B cell (primary cell): Measurements from ENCODE around the gene ZRSR2. TPM values are rescaled to one million over a fixed set of nuclear protein-coding genes. Genes with fewer than 3 reads are reported as not detected.

Experiments
- ATAC-seq: fragments of 200-7000 bp; cut with Tn5 transposase; one replicate; pipeline ENCODE4 v1.10.0; 2021; ENCODE audit warnings: low read depth, mild to moderate bottlenecking, moderate number of reproducible peaks, moderate library complexity
- CTCF ChIA-PET: fragments of 350-600 bp; sonication (Branson Sonifier 250); formaldehyde crosslinking; loops from one replicate; lab custom pipeline; 2021; ENCODE audit warnings: antibody characterized with exemption, inconsistent platforms; lab: Charles Lee
- POLR2A ChIA-PET: fragments of 350-600 bp; sonication (Branson Sonifier 250); formaldehyde crosslinking; loops from one replicate; lab custom pipeline; 2021; ENCODE audit warnings: antibody characterized with exemption; lab: Charles Lee
- DNase-seq: peaks from one replicate; pipeline ENCODE4 v3.0.0; 2013
- H2AFZ ChIP-seq: 2 replicates; pipeline ENCODE4 v1.6.1; 2012; ENCODE audit warnings: mild to moderate bottlenecking, low read depth, low read length; ENCODE audit not compliant: insufficient read depth, poor library complexity, severe bottlenecking
- H3K27ac ChIP-seq, 2 donors: 1 replicate in 1 of 2; 2 replicates in 1 of 2; pipeline ENCODE4 v1.5.1; 2012 to 2013; ENCODE audit warnings: low read length in 2 of 2, mild to moderate bottlenecking in 2 of 2, moderate library complexity in 1 of 2
- H3K27me3 ChIP-seq, 4 experiments: fragments of 200-600 bp in 1 of 4; sonication (generic) in 1 of 4; replicated peaks in 1 of 4; 1 replicate in 2 of 4; 2 replicates in 2 of 4; pipeline versions ENCODE4 v1.6.1 to v1.7.0; 2013 to 2016; ENCODE audit warnings: low read length in 3 of 4, mild to moderate bottlenecking in 2 of 4, mixed read lengths in 1 of 4, moderate library complexity in 1 of 4; ENCODE audit not compliant: insufficient read depth in 4 of 4, control insufficient read depth in 3 of 4; ENCODE audit errors: control extremely low read depth in 1 of 4
- H3K36me3 ChIP-seq, 2 experiments: replicated peaks in 1 of 2; 1 replicate in 1 of 2; 2 replicates in 1 of 2; pipeline versions ENCODE4 v1.6.1 to v1.7.1; 2013; ENCODE audit warnings: low read length in 1 of 2; ENCODE audit not compliant: insufficient read depth in 2 of 2, control insufficient read depth in 1 of 2; ENCODE audit errors: control extremely low read depth in 1 of 2, extremely low read depth in 1 of 2
- H3K4me1 ChIP-seq, 2 donors: fragments of 200-600 bp in 1 of 2; sonication (generic) in 1 of 2; 1 replicate in 1 of 2; 2 replicates in 1 of 2; pipeline versions ENCODE4 v1.5.1 to v1.6.1; 2013 to 2017; ENCODE audit warnings: low read length in 2 of 2; ENCODE audit not compliant: control insufficient read depth in 2 of 2, insufficient read depth in 2 of 2
- H3K4me2 ChIP-seq: replicated peaks from 2 replicates; pipeline ENCODE3; 2012; ENCODE audit warnings: mild to moderate bottlenecking, low read depth, low read length; ENCODE audit not compliant: poor library complexity, severe bottlenecking
- H3K4me3 ChIP-seq, 5 experiments: fragments of 200-600 bp in 1 of 5; sonication (generic) in 1 of 5; 1 replicate in 3 of 5; 2 replicates in 2 of 5; pipeline versions ENCODE4 v1.5.1 to v1.7.0; 2011 to 2016; ENCODE audit warnings: low read length in 4 of 5, mild to moderate bottlenecking in 4 of 5, low read depth in 2 of 5, control low read depth in 1 of 5, moderate library complexity in 1 of 5; ENCODE audit not compliant: insufficient read depth in 1 of 5; ENCODE audit errors: control extremely low read depth in 1 of 5, extremely low read depth in 1 of 5
- H3K79me2 ChIP-seq: fragments of 200-600 bp; sonication (generic); one replicate; pipeline ENCODE4 v1.6.0; 2016; ENCODE audit warnings: low read length; ENCODE audit not compliant: control insufficient read depth, insufficient read depth
- H3K9ac ChIP-seq: fragments of 200-600 bp; sonication (generic); 2 replicates; pipeline ENCODE4 v1.6.1; 2017; ENCODE audit warnings: mild to moderate bottlenecking, low read length, moderate library complexity
- H3K9me3 ChIP-seq, 3 donors: one replicate each; pipeline versions ENCODE4 v1.6.1 to v1.7.1; 2013; ENCODE audit warnings: low read length in 2 of 3; ENCODE audit not compliant: control insufficient read depth in 2 of 3, insufficient read depth in 1 of 3; ENCODE audit errors: control extremely low read depth in 1 of 3
- H4K20me1 ChIP-seq: 2 replicates; pipeline ENCODE4 v1.6.0; 2012; ENCODE audit warnings: mild to moderate bottlenecking, low read length; ENCODE audit not compliant: insufficient read depth, control insufficient read depth, poor library complexity, severe bottlenecking
- H3K27ac Mint-ChIP-seq: one replicate; pipeline ENCODE4 v1.8.0; 2021; ENCODE audit warnings: mixed read lengths
- H3K27me3 Mint-ChIP-seq: one replicate; pipeline ENCODE4 v1.8.0; 2021; ENCODE audit warnings: mixed read lengths
- H3K4me1 Mint-ChIP-seq: one replicate; pipeline ENCODE4 v1.8.0; 2021; ENCODE audit warnings: mixed read lengths
- H3K4me3 Mint-ChIP-seq: one replicate; pipeline ENCODE4 v1.8.0; 2021; ENCODE audit warnings: mixed read lengths
- H3K9me3 Mint-ChIP-seq: one replicate; pipeline ENCODE4 v1.8.0; 2022; ENCODE audit warnings: mixed read lengths; ENCODE audit not compliant: insufficient read depth
- CTCF ChIP-seq: fragments of 200-600 bp; IDR thresholded peaks from one replicate; pipeline ENCODE4 v1.8.0; 2022; ENCODE audit warnings: antibody characterized with exemption, mild to moderate bottlenecking
- EZH2 ChIP-seq: IDR thresholded peaks from 2 replicates; pipeline ENCODE4 v1.6.1; 2012; ENCODE audit warnings: borderline replicate concordance, low read depth, mild to moderate bottlenecking, moderate library complexity, low read length; ENCODE audit not compliant: insufficient read depth, poor library complexity, severe bottlenecking
- whole genome bisulfite sequencing: methylation state at CpG from one replicate; pipeline ENCODE4 v1.1.5; 2013; ENCODE audit warnings: missing lambda C conversion rate; ENCODE audit not compliant: insufficient coverage; 5-methylcytosine and 5-hydroxymethylcytosine counted together
- intact Hi-C: fragments of 100-400 bp; cut with micrococcal nuclease; formaldehyde crosslinking; loops from one replicate; pipeline ENCODE4 v1.10.0; 2022
- polyA plus RNA-seq: library from polyadenylated mRNA; depleted of rRNA; stranded (reverse); fragments of >200 nt; gene quantifications from 2 replicates; pipeline ENCODE4 v1.2.3, GENCODE V29; 2012
- total RNA-seq, 2 donors: library from RNA; stranded (reverse); fragments of 120-200 nt in 1 of 2; gene quantifications; 1 replicate in 1 of 2; 2 replicates in 1 of 2; pipeline versions ENCODE4 v1.2.3 to v1.2.4, GENCODE V29; 2013 to 2022

Gene ZRSR2
- total and polyA plus RNA-seq, 2 donors (not counting 1 experiment from before 2014, with no cell fraction given), result 27.8 to 28.6 TPM

- Histone ChIP-seq H3K36me3 (peaks cover 1 to 47% of the 10 kb centered on the region in 2 experiments), H3K27ac (peak overlapping the region in 1 of 2 donors; percentile 2), H3K9ac (no peak overlapping the region), H3K27me3 (no peaks in the 10 kb centered on the region), H3K79me2 (no peaks in the 10 kb centered on the region), H3K4me2 (no peak overlapping the region), H4K20me1 (no peaks in the 10 kb centered on the region), H2AFZ (no peak overlapping the region), H3K9me3 (no peaks in the 10 kb centered on the region), H3K4me1 (no peaks in the 10 kb centered on the region), H3K4me3 (no peak overlapping the region)
- no peaks in the 10 kb centered on the region for H3K9me3 Mint-ChIP-seq
- 100% methylated on average over 4 of the region's 14 CpGs for WGBS
- CTCF ChIA-PET, result no interaction called here
- no peaks in the 10 kb centered on the region for H3K4me1 Mint-ChIP-seq
- intact Hi-C loops, result no loop called here
- DNase-seq (no peak), ATAC-seq (no peak)
- H3K27ac Mint-ChIP-seq, result no peak overlapping the region
- no peaks in the 10 kb centered on the region for H3K27me3 Mint-ChIP-seq
- POLR2A ChIA-PET, result no interaction called here
- no peak overlapping the region for H3K4me3 Mint-ChIP-seq
- TF ChIP-seq EZH2 (no peak), CTCF (no peak)
Observed at GRCh38 chrX:15820106-15821073, 30.1 kb downstream of the ZRSR2 start.

- peaks cover 1 to 31% of the 10 kb centered on the region in 2 experiments for H3K36me3 ChIP-seq
- ATAC-seq (no peak), DNase-seq (no peak)
- ChIA-PET POLR2A (interaction anchor here (0.6 kb wide), 1 partner anchor 890 kb away, joined by 5 read pairs; the partner anchor contains the start of gene CTPS2), CTCF (no interaction called here)
- TF ChIP-seq CTCF (no peak), EZH2 (no peak)
- Mint-ChIP-seq H3K4me3 (no peak overlapping the region), H3K27ac (no peak overlapping the region), H3K9me3 (no peaks in the 10 kb centered on the region), H3K27me3 (no peaks in the 10 kb centered on the region), H3K4me1 (no peaks in the 10 kb centered on the region)
- H3K27me3 ChIP-seq, result no peaks in the 10 kb centered on the region
- H4K20me1 ChIP-seq, result no peaks in the 10 kb centered on the region
- no peak overlapping the region for H3K27ac ChIP-seq
- intact Hi-C loops, result no loop called here
- H3K4me3 ChIP-seq, result no peak overlapping the region
- WGBS, result 94% methylated on average over 5 of the region's 23 CpGs
- H3K4me1 ChIP-seq, result no peaks in the 10 kb centered on the region
- H3K9me3 ChIP-seq, result no peaks in the 10 kb centered on the region
- no peak overlapping the region for H3K9ac ChIP-seq
- H2AFZ ChIP-seq, result no peak overlapping the region
- no peaks in the 10 kb centered on the region for H3K79me2 ChIP-seq
- no peak overlapping the region for H3K4me2 ChIP-seq
Observed at GRCh38 chrX:15822922-15823321, 32.6 kb downstream of the ZRSR2 start.
